NCI-H1048 (cell line): ENCODE data around the gene CALY.

Experiments
- DNase-seq: peaks from one replicate; lab custom pipeline; 2025; lab: John Stamatoyannopoulos, UW

CALY gene

GRCh38 chr10:133310399-133310755 is 26.3 kb downstream of the CALY start:
- no peak for DNase-seq

GRCh38 chr10:133309720-133310398 is 26.8 kb downstream of the CALY start:
- DNase-seq = no peak

GRCh38 chr10:133309100-133309719 is 27.5 kb downstream of the CALY start:
- DNase-seq = peak; percentile 74

- no peak for DNase-seq
Measured at GRCh38 chr10:133308421-133309099, 28.1 kb downstream of the CALY start, which contains the start of the genes TUBGCP2 and ZNF511. Gene TUBGCP2 (minus strand): TSS chr10:133308872. CDS start chr10:133302941, 5,931 bp downstream. Gene ZNF511 (plus strand): TSS chr10:133308914. CDS start chr10:133308944, 30 bp downstream.

- peak; percentile 73 for DNase-seq
Measured at GRCh38 chr10:133307776-133308420, 28.8 kb downstream of the CALY start.

GRCh38 chr10:133306941-133307379 is 29.7 kb downstream of the CALY start:
- DNase-seq = no peak

GRCh38 chr10:133306097-133306476 is 30.6 kb downstream of the CALY start:
- no peak for DNase-seq

- no peak for DNase-seq
Measured at GRCh38 chr10:133303206-133303605, 33.5 kb downstream of the CALY start.

- no peak for DNase-seq
Measured at GRCh38 chr10:133302230-133302629, 34.5 kb downstream of the CALY start.

- DNase-seq = no peak
Measured at GRCh38 chr10:133299738-133300137, 37.0 kb downstream of the CALY start.

GRCh38 chr10:133299224-133299623 is 37.5 kb downstream of the CALY start:
- no peak for DNase-seq

- no peak for DNase-seq
Measured at GRCh38 chr10:133298466-133298865, 38.2 kb downstream of the CALY start.

GRCh38 chr10:133297504-133297903 is 39.2 kb downstream of the CALY start:
- DNase-seq = no peak

GRCh38 chr10:133295426-133296320 is 41.0 kb downstream of the CALY start:
- no peak for DNase-seq

GRCh38 chr10:133294189-133294588 is 42.5 kb downstream of the CALY start:
- no peak for DNase-seq

GRCh38 chr10:133293810-133294119 is 42.9 kb downstream of the CALY start:
- no peak for DNase-seq

- no peak for DNase-seq
Measured at GRCh38 chr10:133292919-133293809, 43.5 kb downstream of the CALY start.

GRCh38 chr10:133289761-133290160 is 46.9 kb downstream of the CALY start:
- DNase-seq = no peak

- DNase-seq = no peak
Measured at GRCh38 chr10:133287832-133288500, 48.7 kb downstream of the CALY start.

GRCh38 chr10:133286366-133286765 is 50.3 kb downstream of the CALY start:
- DNase-seq = no peak
